ENCODE results near the gene HPCAL4.
A peak's percentile ranks its signal among the peaks of the same experiment; 100 is the strongest.

Gene HPCAL4

DNA sequence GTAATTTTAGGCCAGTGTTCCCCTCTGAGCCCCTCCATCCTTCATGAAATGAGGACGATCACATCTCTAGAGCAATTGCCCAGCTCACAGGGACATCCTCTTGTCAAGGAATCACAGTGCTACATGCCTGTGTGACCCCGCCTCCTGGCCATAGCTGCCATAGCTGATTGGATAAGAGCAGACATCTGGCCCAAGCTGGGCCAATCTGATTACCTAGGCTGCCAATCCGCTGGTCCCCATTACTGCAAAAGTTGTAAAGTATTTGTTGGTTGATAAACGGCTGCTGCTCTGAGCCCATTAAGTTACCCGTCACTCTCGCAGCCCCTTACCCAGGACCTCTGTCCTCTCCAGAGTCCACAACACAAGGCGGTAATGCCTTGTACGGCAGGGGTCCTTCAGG lies 27.7 kb downstream of the HPCAL4 start:
- no peak for DNase-seq (ENCODE audit: low read depth)
- no peak for TF ChIP-seq CTCF (IDR thresholded peaks at IDR 0.05; ENCODE audit: control insufficient read depth, extremely low read depth, insufficient read depth)
- H3K4me3 ChIP-seq (ENCODE audit: low read depth, low read length) = no peak overlapping the region

GRCh38 chr1:39662861-39663260 lies 28.4 kb downstream of the HPCAL4 start:
- no peak for DNase-seq (ENCODE audit: low read depth)
- no peak for TF ChIP-seq CTCF (IDR thresholded peaks at IDR 0.05; ENCODE audit: control insufficient read depth, extremely low read depth, insufficient read depth)
- no peak overlapping the region for H3K4me3 ChIP-seq (ENCODE audit: low read depth, low read length)

- TF ChIP-seq CTCF (IDR thresholded peaks at IDR 0.05; ENCODE audit: control insufficient read depth, extremely low read depth, insufficient read depth) = no peak
- no peak overlapping the region for H3K4me3 ChIP-seq (ENCODE audit: low read depth, low read length)
- no peak for DNase-seq (ENCODE audit: low read depth)
These were observed 31.7 kb downstream of the HPCAL4 start for GRCh38 chr1:39659538-39659937.

GRCh38 chr1:39659110-39659509 lies 32.1 kb downstream of the HPCAL4 start:
- H3K4me3 ChIP-seq (ENCODE audit: low read depth, low read length) = no peak overlapping the region
- DNase-seq (ENCODE audit: low read depth) = no peak
- no peak for TF ChIP-seq CTCF (IDR thresholded peaks at IDR 0.05; ENCODE audit: control insufficient read depth, extremely low read depth, insufficient read depth)

DNA sequence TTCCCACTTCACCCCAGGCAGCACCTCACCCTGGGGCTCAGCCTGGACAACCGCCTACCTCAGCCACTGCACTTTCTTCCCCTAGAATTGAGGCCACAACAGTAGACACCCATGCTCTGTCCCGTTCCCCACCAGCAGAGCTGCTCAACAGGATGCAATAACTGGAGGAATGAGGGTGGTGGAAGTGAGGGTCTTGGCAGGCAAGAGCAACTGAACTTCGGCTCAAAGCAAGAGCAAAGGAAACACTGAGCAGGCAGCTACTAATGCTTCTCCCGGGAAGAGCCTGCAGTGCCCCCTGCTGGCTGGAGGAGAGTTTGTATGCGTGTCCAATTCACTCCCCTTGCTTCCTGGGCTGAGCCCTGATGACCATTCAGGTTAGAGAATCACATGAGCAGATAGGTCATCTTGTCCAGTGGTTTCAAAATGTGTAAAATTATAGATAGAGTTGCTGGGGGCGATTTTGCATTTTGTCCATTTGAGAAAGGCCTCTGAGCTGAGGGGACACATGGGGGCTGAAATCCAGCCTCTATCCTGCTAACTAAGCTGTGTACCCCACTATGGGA lies 33.2 kb downstream of the HPCAL4 start:
- H3K4me3 ChIP-seq (ENCODE audit: low read depth, low read length) = no peak overlapping the region
- peak; percentile 85 for TF ChIP-seq CTCF (IDR thresholded peaks at IDR 0.05; ENCODE audit: control insufficient read depth, extremely low read depth, insufficient read depth)
- DNase-seq (ENCODE audit: low read depth) = peak; percentile 40

- no peak for DNase-seq (ENCODE audit: low read depth)
- TF ChIP-seq CTCF (IDR thresholded peaks at IDR 0.05; ENCODE audit: control insufficient read depth, extremely low read depth, insufficient read depth) = no peak
- H3K4me3 ChIP-seq (ENCODE audit: low read depth, low read length) = no peak overlapping the region
These were observed 33.8 kb downstream of the HPCAL4 start for GRCh38 chr1:39657402-39657801.

DNA sequence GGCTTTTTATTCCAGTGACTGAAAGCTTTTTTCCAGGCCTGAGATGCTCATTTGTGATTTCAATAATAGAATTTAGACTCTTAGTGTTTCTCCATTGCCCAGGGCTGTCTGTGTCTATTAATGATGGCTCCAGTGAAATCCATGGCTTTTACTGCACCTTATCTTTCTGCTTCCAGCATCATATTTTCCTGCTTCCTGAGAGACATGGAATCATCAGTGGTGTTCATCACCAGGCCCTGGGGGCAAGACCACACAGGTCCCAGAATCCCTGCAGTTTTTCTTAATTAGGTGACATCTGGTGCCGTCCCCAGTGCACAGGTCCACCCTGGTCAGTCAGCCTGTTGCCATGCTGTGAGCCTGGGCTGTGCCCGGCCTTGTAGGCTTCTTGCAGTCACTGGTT lies 34.8 kb downstream of the HPCAL4 start:
- TF ChIP-seq CTCF (IDR thresholded peaks at IDR 0.05; ENCODE audit: control insufficient read depth, extremely low read depth, insufficient read depth) = no peak
- no peak for DNase-seq (ENCODE audit: low read depth)
- H3K4me3 ChIP-seq (ENCODE audit: low read depth, low read length) = no peak overlapping the region
